ENCODE measurements around the gene MMP14. TPM values are rescaled to one million over a fixed set of nuclear protein-coding genes. Genes with fewer than 3 reads are reported as not detected.
"Not testable (repeated sequence)": the region's sequence is repeated elsewhere in the genome, so short reads cannot be mapped to it uniquely, and the experiment has no call there.

MMP14 gene
- polyA plus RNA-seq (ENCODE audit: insufficient read length in 4 of 4) = 100 to 1,000 TPM; 137 to 349 (median 150) TPM

DNA sequence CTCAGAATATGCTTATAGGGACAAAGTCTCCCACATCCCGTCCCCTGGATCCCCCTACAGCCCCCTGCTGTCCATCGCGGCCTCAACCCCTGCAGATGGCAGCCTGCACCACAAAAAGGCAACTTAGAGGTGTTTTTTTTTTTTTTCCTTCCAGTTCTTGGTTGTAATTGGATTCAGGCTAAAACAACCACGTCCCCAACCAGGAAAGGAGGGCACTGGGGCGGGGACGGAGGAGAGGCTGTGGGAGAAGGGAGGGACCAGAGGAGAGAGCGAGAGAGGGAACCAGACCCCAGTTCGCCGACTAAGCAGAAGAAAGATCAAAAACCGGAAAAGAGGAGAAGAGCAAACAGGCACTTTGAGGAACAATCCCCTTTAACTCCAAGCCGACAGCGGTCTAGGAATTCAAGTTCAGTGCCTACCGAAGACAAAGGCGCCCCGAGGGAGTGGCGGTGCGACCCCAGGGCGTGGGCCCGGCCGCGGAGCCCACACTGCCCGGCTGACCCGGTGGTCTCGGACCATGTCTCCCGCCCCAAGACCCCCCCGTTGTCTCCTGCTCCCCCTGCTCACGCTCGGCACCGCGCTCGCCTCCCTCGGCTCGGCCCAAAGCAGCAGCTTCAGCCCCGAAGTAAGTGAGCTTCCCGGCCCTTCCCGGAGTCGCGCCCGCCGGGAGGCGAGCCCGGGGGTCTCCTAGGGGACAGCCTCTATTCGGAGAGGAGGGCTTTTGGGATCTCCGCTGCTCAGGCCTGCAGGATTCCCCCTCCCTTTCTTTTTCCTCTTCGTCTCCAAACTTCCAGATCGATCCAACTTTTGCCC is at the start of gene MMP14:
MMP14 (plus strand) TSS at position 285 of the 813 bp plus-strand sequence; CDS start at position 518, 233 bp downstream.
- peak in 2 of 4 donors; percentile 77 to 84 for DNase-seq (ENCODE audit: low read depth in 4 of 4, low spot score in 3 of 4)

DNA sequence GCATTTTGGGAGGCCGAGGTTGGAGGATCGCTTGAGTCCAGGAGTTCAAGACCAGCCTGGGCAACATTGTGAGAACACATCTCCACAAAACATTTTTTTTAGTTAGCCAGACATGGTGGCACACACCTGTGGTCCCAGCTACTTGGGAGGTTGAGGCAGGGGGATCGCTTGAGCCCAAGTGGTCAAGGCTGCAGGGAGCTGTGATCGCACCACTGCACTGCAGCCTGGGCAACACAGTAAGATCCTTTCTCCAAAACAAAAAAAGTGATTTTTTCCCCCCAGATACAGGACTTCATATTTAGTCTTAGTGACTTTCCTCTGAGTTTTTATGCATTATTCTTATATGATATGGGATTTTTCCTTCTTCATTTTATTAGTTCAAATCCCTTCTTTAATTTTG is 49.7 kb upstream of the MMP14 start:
- no peak for DNase-seq (ENCODE audit: low read depth in 4 of 4, low spot score in 3 of 4)

DNA sequence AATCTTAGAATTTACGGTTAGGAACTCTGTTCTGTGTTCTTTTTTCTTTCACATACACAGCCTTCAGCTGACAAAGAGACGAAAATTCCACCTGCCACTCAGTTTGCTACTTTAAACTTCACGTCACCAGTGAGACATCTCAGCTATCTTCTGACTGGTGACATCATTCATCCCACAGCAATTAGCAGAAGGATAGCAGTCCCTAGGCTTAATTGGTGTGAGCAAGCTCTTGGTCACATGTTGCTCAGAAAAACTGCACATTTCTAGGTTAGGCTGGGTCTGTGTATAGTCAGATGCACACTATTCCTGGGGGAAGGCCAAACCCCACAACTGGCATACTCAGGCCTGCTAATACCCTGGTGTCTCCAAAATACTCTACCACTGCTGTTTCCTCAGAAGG is 45.1 kb upstream of the MMP14 start:
- no peak for DNase-seq (ENCODE audit: low read depth in 4 of 4, low spot score in 3 of 4)

DNA sequence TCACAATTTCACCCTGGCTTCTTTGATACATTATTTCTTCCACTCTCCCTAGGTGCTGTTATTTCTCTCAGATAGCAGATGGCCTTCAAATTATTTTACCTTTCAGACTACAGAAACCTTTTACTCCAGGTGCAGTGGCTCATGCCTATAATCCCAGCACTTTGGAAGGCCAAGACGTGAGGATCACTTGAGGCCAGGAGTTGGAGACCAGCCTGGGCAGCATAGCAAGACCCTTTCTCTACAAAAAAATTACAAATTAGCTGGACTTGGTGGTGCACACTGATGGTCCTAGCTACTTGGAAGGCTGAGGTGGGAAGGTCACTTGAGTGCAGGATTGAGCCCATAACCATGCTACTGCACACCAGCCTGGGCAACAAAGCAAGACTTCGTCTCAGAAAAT is 44.2 kb upstream of the MMP14 start:
- DNase-seq (ENCODE audit: low read depth in 4 of 4, low spot score in 3 of 4) = no peak

DNA sequence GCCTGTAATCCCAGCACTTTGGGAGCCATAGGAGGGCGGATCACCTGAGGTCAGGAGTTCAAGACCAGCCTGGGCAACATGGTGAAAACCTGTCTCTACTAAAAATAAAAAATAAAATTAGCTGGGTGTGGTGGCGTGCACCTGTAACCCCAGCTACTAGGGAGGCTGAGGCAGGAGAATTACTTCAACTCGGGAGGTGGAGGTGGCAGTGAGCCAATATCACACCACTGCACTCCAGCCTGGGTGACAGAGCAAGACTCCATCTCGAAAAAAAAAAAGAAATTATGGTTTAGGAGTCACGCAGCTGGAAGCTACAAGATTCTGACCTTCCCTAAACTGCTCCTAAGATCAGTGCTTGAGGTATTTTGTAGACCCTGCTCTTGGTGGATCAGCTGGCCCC is 42.8 kb upstream of the MMP14 start:
- DNase-seq (ENCODE audit: low read depth in 4 of 4, low spot score in 3 of 4) = not testable (repeated sequence)

DNA sequence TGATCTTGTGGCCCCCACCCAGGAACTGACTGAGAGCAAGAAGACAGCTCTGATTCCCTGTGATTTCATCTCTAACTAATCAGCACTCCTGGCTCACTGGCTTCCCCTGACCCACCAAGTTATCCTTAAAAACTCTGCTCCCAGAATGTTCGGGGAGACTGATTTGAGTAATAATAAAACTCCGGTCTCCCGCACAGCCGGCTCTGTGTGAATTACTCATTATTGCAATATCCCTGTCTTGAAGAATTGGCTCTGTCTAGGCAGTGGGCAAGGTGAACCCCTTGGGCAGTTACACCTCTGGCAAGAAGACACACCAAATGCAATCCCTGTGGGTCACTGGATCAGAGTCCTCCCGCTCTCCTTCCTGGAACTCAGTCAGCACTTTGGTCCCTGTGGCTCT is 42.4 kb upstream of the MMP14 start:
- DNase-seq (ENCODE audit: low read depth in 4 of 4, low spot score in 3 of 4) = no peak

DNA sequence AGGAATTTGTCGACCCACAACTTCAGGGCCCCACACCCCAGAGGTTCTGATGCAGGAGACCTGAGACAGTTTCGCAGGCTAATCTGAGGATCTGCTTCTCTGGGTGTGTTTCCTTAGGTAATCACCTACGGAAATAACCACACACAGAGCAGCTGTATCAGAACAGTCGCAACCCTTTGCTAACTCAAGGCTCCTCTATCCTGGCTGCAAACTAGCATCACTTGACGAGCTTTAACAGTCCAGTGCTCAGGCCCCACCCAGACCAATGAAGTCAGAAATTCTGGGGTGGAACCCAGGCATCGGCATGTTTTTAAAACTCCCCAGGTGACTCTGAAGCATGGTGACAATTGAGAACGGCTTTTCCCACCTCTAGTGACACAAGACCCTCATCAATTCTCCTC is 41.8 kb upstream of the MMP14 start:
- DNase-seq (ENCODE audit: low read depth in 4 of 4, low spot score in 3 of 4) = no peak

DNA sequence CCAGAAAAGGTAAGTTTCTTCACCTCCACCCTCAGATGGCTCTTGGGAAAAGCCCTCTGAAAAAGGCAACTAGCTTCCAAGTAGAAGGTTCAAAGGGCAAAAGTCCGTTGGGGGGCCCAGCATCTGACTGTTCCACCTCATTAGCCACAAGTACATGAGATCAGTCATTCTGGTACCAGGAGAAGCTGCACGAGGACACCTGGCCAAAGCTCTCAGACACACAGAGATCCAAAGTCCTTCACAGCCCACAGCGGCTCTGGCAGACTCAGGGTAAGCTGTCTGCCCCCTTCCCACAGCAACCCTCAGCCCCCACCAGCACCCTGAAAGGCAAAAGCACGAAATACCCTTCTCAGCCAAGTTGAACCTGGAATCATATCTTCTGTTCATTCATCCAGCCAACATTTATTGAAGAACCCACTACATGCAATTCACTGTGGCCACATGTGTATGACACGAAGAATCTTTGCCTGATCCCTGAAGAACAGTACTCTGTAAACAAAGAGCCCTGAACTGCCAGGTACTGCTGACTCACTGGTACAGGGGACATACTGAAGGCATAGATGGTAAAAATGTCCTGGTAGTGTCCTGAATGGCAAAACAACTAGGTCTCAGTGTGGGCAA is 40.2 kb upstream of the MMP14 start:
- DNase-seq (ENCODE audit: low read depth in 4 of 4, low spot score in 3 of 4) = no peak

DNA sequence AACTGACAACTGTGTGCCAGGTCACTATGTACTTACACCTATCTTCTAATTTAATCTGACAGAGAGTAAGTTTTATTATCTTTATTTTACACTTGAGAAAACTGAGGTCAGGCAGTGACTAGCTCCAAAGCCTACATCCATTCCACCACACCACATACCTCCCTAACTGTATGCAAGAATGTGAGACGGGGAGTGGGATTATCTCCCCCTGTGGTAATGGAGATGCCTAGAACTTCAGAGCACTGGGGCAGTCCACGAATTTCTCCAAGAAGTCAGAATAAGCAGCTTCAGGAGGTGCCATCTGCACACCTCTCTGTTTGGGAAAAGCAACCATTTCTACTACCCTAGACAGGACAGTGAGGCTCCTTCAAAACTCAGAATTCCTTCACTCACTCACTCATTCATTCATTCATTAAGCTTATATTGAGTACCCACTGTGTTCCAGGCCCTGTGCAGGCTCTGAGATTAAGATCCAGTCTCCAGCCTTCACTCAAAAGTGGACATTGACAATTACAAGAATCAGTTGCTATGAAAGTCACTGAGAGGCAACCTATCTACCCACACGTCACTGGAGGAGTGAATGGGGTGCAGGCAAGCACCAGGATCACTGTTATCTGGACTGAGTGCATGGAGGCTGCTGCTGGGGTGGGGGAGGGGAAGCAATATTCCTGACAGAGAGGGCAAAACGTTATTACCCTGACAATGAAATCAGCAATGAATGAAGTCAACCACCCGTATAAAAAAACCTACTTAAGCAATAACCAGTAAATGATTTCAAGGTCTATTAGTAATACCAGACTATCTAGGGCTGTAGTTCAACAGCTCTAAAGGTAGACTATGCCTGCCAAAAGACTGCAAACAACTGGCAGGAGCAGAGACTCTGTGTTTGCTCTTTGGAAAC is 39.1 kb upstream of the MMP14 start:
- DNase-seq (ENCODE audit: low read depth in 4 of 4, low spot score in 3 of 4) = no peak

DNA sequence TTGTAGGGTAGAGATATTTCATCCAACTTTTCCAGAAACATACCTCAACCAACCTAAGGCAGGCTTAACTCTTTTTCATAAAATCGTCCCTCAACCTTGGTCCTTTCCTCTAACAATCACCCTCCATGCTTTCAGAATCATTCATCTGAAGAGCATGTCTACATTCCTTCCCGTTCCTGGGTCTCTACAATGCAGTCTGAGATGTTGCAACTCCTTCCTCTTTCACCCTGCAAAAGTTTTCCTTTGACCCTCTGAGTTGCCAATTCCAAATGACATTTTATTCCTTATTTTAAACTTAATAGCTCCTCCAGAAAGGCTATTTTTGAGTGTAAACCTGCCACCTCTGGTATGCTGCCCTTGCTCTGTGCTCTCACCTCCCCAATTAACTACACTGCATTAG is 37.9 kb upstream of the MMP14 start:
- no peak for DNase-seq (ENCODE audit: low read depth in 4 of 4, low spot score in 3 of 4)

DNA sequence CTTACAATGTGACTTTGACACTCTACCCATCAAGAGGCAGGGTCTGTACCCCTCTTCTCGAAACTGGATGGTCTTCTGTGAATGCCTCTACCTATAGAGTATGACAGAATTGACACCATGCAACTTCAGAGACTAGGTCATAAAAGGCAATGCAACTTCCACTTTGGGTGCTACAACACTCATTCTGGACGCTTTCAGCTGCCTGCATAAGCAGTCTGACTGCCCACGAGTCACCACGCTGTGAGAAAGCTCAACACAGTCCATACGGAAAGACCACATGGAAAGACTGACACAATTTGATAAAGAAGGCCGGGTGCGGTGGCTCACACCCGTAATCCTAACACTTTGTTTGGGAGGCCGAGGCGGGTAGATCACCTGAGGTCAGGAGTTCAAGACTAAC is 36.0 kb upstream of the MMP14 start:
- no peak for DNase-seq (ENCODE audit: low read depth in 4 of 4, low spot score in 3 of 4)

DNA sequence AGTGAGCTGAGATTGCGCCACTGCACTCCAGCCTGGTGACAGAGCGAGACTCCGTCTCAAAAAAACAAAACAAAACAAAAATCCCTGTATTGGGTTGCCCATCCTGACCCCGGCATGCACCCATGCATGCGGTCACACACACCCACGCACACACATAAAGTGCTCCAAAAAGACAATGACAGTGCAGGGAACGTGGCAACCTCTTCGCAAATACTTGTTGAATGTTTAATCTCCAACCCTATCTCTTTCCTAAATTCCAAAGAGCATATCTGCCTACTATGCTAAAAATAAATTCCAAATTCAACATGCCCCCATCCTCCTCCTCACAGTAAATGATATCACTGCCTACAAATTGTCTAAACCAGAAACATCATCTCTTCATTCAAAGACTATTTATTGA is 34.7 kb upstream of the MMP14 start:
- DNase-seq (ENCODE audit: low read depth in 4 of 4, low spot score in 3 of 4) = no peak

DNA sequence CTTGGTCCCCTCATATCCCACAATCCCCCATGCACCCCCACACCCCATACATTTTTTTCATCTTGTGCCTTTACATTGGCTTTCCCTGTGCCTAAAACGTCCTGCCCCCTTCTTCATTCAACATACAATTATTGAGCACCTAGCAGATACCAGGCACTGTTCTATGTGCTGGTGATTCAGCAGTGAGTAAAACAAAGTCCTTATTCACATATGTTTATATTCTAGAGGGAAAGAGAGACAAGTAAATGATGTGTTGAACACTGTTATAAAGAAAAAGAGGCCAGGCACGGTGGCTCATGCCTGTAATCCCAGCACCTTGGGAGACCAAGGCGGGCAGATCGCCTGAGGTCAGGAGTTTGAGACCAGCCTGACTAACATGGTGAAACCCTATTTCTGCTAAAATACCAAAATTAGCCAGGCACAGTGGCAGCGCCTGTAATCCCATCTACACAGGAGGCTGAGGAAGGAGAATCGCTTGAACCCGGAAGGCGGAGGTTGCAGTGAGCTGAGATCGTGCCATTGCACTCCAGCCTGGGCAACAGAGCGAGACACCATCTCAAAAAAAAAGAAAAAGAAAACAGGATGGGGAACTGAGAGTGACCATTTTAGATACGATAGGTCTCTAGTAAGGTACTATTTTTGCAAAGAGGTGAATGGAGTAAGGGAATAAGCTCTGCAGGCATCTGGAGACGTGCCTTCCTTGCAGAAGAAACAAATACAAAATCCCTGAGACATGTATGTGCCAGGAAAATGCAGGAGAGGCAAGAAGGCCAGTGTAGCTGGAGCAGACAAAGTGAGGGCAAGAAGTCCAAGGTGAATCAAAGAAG is 33.3 kb upstream of the MMP14 start:
- no peak for DNase-seq (ENCODE audit: low read depth in 4 of 4, low spot score in 3 of 4)

DNA sequence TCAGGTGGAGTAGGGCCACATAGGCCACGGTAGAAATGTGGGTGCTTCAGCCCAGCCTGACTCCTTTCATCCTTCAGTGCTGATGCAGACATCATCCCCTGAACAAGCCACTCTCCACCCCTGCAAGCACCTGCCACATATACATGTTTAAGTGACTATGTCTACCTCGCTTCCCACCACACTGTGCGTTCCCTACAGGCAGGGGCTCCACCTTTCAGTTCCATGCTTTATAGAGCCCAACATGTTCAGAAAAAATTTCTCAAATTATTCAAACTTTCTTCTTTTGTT is 32.8 kb upstream of the MMP14 start:
- no peak for DNase-seq (ENCODE audit: low read depth in 4 of 4, low spot score in 3 of 4)

DNA sequence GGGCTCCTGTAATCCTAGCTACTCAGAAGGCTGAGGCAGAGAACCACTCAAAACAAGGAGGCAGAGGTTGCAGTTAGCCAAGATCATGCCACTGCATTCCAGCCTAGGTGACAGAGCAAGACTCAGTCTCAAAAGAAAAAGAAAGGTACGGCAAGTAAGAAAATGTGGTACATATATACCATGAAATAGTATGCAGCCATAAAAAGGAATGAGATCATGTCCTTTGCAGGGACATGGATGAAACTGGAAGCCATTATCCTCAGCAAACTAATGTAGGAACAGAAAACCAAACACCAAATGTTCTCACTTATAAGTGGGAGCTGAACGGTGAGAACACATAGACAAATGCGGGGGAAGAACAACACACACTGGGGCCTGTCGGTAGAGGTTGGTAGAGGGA is 31.1 kb upstream of the MMP14 start:
- not testable (repeated sequence) for DNase-seq (ENCODE audit: low read depth in 4 of 4, low spot score in 3 of 4)

DNA sequence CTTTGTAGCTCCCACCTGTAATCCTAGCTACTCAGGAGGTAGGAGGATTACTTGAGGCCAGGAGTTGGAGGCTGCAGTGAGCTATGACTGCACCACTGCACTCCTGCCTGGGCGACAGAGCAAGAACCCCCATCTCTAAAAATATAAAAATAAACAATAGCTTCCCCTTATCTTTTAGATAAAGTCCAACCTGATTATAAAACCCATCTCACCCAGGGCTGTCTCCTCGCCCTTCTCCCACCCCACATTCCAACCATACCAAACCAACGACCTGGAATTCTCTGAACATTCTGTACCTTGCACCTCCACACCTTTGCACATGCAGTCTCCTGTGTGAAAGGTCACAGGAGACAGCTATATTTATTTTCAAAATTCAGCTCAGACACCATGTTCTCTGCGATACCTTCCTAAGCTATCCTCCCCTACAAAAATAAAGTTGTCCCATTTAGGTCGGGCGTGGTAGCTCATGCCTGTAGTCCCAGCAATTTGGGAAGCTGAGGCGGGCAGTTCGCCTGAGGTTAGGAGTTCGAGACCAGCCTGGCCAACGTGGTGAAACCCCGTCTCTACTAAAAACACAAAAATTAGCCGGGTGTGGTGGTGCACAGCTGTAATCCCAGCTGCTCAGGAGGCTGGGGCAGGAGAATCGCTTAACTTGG is 28.8 kb upstream of the MMP14 start:
- DNase-seq (ENCODE audit: low read depth in 4 of 4, low spot score in 3 of 4) = no peak

DNA sequence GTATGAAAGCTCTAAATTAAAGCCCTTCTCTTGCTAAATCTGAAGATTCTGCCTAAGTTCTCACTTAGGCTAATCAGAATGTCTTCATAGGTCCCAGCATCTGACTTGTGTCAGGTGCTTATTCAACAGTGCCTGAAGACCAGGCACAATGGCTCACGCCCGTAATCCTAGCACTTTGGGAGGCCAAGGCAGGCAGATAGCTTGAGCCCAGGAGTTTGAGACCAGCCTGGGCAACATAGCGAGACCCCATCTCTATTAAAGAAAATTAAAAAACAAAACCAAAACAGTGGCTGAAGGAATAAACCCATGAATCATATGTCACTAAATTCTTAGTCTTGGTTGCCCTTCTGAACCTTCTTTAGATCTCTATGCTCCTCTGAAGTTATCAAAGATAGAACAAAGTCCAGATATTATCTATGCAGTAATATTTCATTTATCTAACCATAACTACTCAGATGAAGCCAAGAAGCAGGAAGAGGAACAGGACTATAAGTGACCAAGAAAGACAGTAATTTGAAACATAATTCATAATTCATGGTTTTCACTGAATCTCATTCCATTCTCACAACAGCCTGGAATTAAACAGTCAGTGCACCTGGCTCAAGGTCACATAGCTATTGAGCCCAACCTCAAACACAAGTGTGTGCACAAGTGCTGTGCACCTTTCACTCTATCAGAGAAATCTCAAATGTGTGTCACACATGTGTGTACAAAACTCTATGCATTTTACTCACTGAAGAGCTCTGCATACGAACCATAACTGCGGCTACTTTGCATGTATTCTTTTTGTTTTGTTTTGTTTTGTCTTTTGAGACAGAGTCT is 27.8 kb upstream of the MMP14 start:
- no peak for DNase-seq (ENCODE audit: low read depth in 4 of 4, low spot score in 3 of 4)

DNA sequence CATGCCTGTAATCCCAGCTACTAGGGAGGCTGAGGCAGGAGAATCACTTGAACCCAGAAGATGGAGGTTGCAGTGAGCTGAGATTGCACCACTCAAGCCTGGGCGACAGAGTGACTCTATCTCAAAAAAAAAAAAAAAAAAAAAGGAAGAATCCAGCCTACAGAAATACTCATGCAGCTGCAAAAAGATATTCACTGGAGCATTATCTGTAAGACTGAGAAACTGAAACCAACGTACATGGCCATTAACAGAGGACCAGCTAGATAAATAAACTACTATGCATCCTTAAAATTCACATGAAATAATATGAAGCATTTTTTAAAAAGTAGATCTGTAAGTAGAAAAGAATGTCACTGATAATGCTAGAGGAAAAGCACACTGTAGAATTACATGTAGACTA is 24.7 kb upstream of the MMP14 start:
- DNase-seq (ENCODE audit: low read depth in 4 of 4, low spot score in 3 of 4) = no peak

DNA sequence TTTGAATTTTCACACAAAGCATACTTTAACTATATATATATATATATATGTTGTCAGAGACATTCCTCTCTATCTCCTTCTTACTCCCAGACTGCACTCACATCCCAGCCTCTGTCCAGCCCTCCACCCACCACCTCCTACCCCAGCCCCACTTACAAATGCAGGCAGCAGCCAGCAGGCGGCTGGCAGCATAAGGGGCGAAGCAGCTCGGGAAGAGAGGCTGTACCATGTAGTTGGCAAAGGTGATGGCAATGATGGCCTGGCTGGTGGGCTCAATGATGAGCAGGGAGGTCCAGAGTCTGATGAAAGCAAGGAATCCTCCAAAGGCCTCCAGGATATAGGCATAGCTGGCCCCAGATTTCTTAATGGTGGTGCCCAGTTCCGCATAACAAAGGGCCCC is 23.6 kb upstream of the MMP14 start:
- no peak for DNase-seq (ENCODE audit: low read depth in 4 of 4, low spot score in 3 of 4)
